ENCODE results near the gene TRIM43.
"Not testable (repeated sequence)": the region's sequence is repeated elsewhere in the genome, so short reads cannot be mapped to it uniquely, and the experiment has no call there.

Gene TRIM43

DNA sequence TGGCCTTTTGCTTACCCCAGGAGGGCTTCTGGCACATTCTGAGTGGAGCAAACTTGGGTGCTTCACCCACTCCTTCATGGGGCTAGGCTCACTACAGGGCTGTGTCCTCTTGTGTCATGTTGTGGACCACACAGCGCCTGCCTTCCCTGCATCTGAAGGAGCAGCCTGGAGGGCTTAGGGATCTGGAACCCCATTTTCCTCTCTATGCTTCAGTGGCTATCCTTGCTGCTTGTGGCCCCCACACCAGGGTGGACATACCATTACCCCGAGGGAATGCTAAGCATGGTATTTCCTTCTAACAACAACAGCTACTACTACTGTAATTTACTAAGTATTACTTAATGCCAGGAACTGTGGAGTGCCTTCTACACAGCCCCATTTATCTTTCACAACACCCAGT lies 50.6 kb downstream of the TRIM43 start:
- DNase-seq: not testable (repeated sequence)

GRCh38 chr2:95642951-95643350 lies 51.1 kb downstream of the TRIM43 start:
- not testable (repeated sequence) for DNase-seq

DNA sequence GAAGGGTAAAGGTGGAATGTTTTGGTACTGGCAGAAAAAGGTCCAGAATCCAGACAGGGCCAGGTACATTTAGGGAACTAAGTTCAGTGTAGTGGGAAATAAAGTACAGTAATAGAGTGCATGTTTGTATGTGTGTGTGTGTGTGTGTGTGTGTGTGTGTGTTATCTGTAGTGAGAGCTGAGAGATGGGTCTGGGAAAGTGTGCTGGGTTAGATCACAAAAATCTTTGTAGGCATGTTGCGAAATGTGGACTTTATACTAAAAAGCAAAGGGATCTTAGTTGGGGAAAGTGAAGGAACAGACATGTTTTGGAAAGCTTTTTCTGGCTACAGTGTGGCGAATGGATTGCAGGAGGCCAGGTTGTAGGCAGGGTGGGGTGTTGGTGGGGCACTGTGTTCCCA lies 53.5 kb downstream of the TRIM43 start:
- DNase-seq: not testable (repeated sequence)

DNA sequence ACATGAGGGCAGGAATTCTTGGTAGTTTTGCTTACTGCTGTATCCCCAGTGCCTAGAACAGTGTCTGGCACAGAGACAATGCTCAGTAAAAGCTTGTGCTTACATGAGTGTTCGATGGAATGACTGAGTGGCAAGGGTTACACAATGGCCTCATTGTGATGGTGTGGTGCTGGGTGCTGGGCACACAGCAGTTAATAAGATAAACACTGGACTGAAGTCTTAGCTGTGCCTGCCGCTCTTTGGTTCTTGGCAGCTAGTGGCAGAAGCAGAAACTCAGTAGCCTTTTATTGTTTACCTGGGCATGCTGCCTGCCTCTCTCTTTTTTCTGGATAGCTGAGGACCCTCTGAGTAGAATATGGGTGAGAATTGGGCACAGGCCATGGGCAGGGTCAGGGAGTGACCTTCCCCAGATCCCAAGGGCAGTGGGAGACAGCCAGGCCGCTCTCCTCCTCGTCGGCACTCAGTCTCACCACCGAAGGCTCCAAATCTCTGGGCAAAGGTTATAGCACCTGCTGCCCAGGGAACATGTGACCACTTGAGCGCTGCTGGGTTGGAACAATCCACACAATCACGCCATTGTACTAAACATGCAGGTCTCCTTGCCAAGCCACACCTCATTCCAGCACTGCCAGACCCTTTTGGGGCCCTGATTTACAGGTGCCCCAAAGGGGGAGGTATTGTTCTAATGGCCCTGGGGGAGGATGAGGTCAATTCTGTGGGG lies 54.6 kb downstream of the TRIM43 start:
- DNase-seq: not testable (repeated sequence)

GRCh38 chr2:95648894-95649544 lies 57.2 kb downstream of the TRIM43 start:
- not testable (repeated sequence) for DNase-seq
